ENCODE data around the gene MCC.

Gene MCC

GRCh38 chr5:113152380-113152740 lies 335.9 kb downstream of the MCC start:
- Mint-ChIP-seq H3K27me3 (peaks cover 6% of the 10 kb centered on the region), H3K27ac (no peak overlapping the region), H3K36me3 (no peaks in the 10 kb centered on the region), H3K4me1 (no peaks in the 10 kb centered on the region), H3K4me3 (no peak overlapping the region), H3K9me3 (no peaks in the 10 kb centered on the region)
- DNase-seq (ENCODE audit: low spot score in 2 of 2) (no peak), ATAC-seq (ENCODE audit: low read depth) (no peak)

GRCh38 chr5:113151641-113152379 lies 336.4 kb downstream of the MCC start:
- no peak for DNase-seq (ENCODE audit: low spot score in 2 of 2)
- Mint-ChIP-seq H3K9me3 (no peaks in the 10 kb centered on the region), H3K4me3 (no peak overlapping the region), H3K27ac (no peak overlapping the region), H3K36me3 (no peaks in the 10 kb centered on the region), H3K27me3 (peaks cover 4% of the 10 kb centered on the region), H3K4me1 (no peaks in the 10 kb centered on the region)
- ATAC-seq (ENCODE audit: low read depth) = no peak

- no peak for ATAC-seq (ENCODE audit: low read depth)
- DNase-seq (ENCODE audit: low spot score in 2 of 2) = no peak
- Mint-ChIP-seq H3K9me3 (no peaks in the 10 kb centered on the region), H3K36me3 (no peaks in the 10 kb centered on the region), H3K27me3 (peaks cover 4% of the 10 kb centered on the region), H3K4me3 (no peak overlapping the region), H3K4me1 (no peaks in the 10 kb centered on the region), H3K27ac (no peak overlapping the region)
Observed at GRCh38 chr5:113150821-113151220, 337.4 kb downstream of the MCC start.

- Mint-ChIP-seq H3K4me1 (no peaks in the 10 kb centered on the region), H3K27ac (no peak overlapping the region), H3K27me3 (peaks cover 5% of the 10 kb centered on the region), H3K36me3 (no peaks in the 10 kb centered on the region), H3K4me3 (no peak overlapping the region), H3K9me3 (no peaks in the 10 kb centered on the region)
- DNase-seq (ENCODE audit: low spot score in 2 of 2) (no peak), ATAC-seq (ENCODE audit: low read depth) (no peak)
Observed at GRCh38 chr5:113150221-113150620, 338.0 kb downstream of the MCC start.

- peaks cover 4% of the 10 kb centered on the region for H3K27me3 Mint-ChIP-seq
- DNase-seq (ENCODE audit: low spot score in 2 of 2) (no peak), ATAC-seq (ENCODE audit: low read depth) (no peak)
- no peaks in the 10 kb centered on the region for H3K4me1 Mint-ChIP-seq
- no peaks in the 10 kb centered on the region for H3K36me3 Mint-ChIP-seq
- no peak overlapping the region for H3K4me3 Mint-ChIP-seq
- H3K9me3 Mint-ChIP-seq = no peaks in the 10 kb centered on the region
- no peak overlapping the region for H3K27ac Mint-ChIP-seq
Observed at GRCh38 chr5:113147537-113147936, 340.7 kb downstream of the MCC start.

GRCh38 chr5:113147101-113147508 lies 341.1 kb downstream of the MCC start:
- Mint-ChIP-seq H3K4me3 (no peak overlapping the region), H3K4me1 (no peaks in the 10 kb centered on the region), H3K27ac (no peak overlapping the region), H3K36me3 (no peaks in the 10 kb centered on the region), H3K9me3 (no peaks in the 10 kb centered on the region), H3K27me3 (peaks cover 4% of the 10 kb centered on the region)
- DNase-seq (ENCODE audit: low spot score in 2 of 2) (no peak), ATAC-seq (ENCODE audit: low read depth) (no peak)

DNA sequence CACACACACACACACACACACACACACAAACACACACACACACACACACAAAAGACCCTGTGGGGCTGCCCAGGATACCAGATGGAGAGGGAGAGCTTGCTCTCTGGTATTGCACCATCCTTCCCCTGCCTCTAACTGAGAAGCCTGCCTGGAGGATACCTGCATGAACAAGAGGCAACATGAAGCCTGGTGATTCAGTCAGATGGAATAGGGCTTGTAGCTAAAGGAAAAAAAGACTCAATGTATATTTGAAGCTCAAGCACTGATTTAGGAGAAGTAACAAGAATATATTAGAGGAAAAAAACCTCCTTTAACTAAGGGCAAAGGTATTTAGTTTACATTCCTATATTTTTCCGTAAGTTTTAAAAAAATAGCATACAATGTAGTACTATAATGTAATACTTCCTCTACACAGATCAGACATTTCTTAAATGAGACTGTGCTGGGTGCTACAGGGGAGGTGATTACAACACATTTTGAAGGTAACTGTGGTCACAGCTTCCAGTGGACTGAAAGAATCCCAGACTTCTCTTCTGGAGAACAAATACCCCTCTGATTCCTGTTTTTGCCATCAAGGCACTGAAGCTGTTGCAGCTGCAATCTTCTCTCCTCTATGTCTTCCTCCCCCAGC lies 342.4 kb downstream of the MCC start:
- no peaks in the 10 kb centered on the region for H3K9me3 Mint-ChIP-seq
- DNase-seq (ENCODE audit: low spot score in 2 of 2) (no peak), ATAC-seq (ENCODE audit: low read depth) (no peak)
- H3K36me3 Mint-ChIP-seq = no peaks in the 10 kb centered on the region
- H3K27me3 Mint-ChIP-seq = peaks cover 4% of the 10 kb centered on the region
- H3K4me3 Mint-ChIP-seq = no peak overlapping the region
- no peaks in the 10 kb centered on the region for H3K4me1 Mint-ChIP-seq
- H3K27ac Mint-ChIP-seq = no peak overlapping the region

- Mint-ChIP-seq H3K4me3 (no peak overlapping the region), H3K27ac (no peak overlapping the region), H3K27me3 (peaks cover 13% of the 10 kb centered on the region), H3K9me3 (no peaks in the 10 kb centered on the region), H3K36me3 (no peaks in the 10 kb centered on the region), H3K4me1 (no peaks in the 10 kb centered on the region)
- DNase-seq (ENCODE audit: low spot score in 2 of 2) = no peak
- ATAC-seq (ENCODE audit: low read depth) = no peak
Observed at GRCh38 chr5:113142186-113142585, 346.1 kb downstream of the MCC start.

- H3K27ac Mint-ChIP-seq = no peak overlapping the region
- no peaks in the 10 kb centered on the region for H3K36me3 Mint-ChIP-seq
- no peaks in the 10 kb centered on the region for H3K4me1 Mint-ChIP-seq
- ATAC-seq (ENCODE audit: low read depth) = no peak
- no peak for DNase-seq (ENCODE audit: low spot score in 2 of 2)
- no peak overlapping the region for H3K4me3 Mint-ChIP-seq
- no peaks in the 10 kb centered on the region for H3K9me3 Mint-ChIP-seq
- H3K27me3 Mint-ChIP-seq = peaks cover 17% of the 10 kb centered on the region
Observed at GRCh38 chr5:113140837-113141671, 347.2 kb downstream of the MCC start.

GRCh38 chr5:113133211-113133975 lies 354.9 kb downstream of the MCC start:
- ATAC-seq (ENCODE audit: low read depth) (no peak), DNase-seq (ENCODE audit: low spot score in 2 of 2) (no peak)
- no peaks in the 10 kb centered on the region for H3K4me1 Mint-ChIP-seq
- no peaks in the 10 kb centered on the region for H3K9me3 Mint-ChIP-seq
- no peak overlapping the region for H3K4me3 Mint-ChIP-seq
- no peak overlapping the region for H3K27ac Mint-ChIP-seq
- H3K27me3 Mint-ChIP-seq = peaks cover 4% of the 10 kb centered on the region
- H3K36me3 Mint-ChIP-seq = no peaks in the 10 kb centered on the region

- Mint-ChIP-seq H3K9me3 (peaks cover 1% of the 10 kb centered on the region), H3K27ac (no peak overlapping the region), H3K4me3 (no peak overlapping the region), H3K36me3 (no peaks in the 10 kb centered on the region), H3K27me3 (peaks cover 4% of the 10 kb centered on the region), H3K4me1 (no peaks in the 10 kb centered on the region)
- no peak for ATAC-seq (ENCODE audit: low read depth)
- DNase-seq (ENCODE audit: low spot score in 2 of 2) = no peak
Observed at GRCh38 chr5:113132564-113132963, 355.7 kb downstream of the MCC start.

- Mint-ChIP-seq H3K9me3 (peaks cover 8% of the 10 kb centered on the region), H3K27me3 (no peaks in the 10 kb centered on the region), H3K4me1 (no peaks in the 10 kb centered on the region), H3K4me3 (no peak overlapping the region), H3K27ac (no peak overlapping the region), H3K36me3 (no peaks in the 10 kb centered on the region)
- no peak for ATAC-seq (ENCODE audit: low read depth)
- no peak for DNase-seq (ENCODE audit: low spot score in 2 of 2)
Observed at GRCh38 chr5:113128641-113129330, 359.5 kb downstream of the MCC start.

- H3K36me3 Mint-ChIP-seq = no peaks in the 10 kb centered on the region
- H3K9me3 Mint-ChIP-seq = peaks cover 8% of the 10 kb centered on the region
- H3K27me3 Mint-ChIP-seq = no peaks in the 10 kb centered on the region
- no peaks in the 10 kb centered on the region for H3K4me1 Mint-ChIP-seq
- ATAC-seq (ENCODE audit: low read depth) (no peak), DNase-seq (ENCODE audit: low spot score in 2 of 2) (no peak)
- no peak overlapping the region for H3K27ac Mint-ChIP-seq
- no peak overlapping the region for H3K4me3 Mint-ChIP-seq
Observed at GRCh38 chr5:113128082-113128481, 360.2 kb downstream of the MCC start.
